Activated CD8-positive, alpha-beta T cell treated with anti-CD3 and anti-CD28 coated beads for 36 hours (primary cell): ENCODE measurements around the gene RDH13. TPM values are rescaled to one million over a fixed set of nuclear protein-coding genes. Genes with fewer than 3 reads are reported as not detected.

ENCODE experiments used
- ATAC-seq: fragments of 200-7000 bp; cut with Tn5 transposase; one replicate; pipeline ENCODE4 v1.10.0; 2021; ENCODE audit warnings: mild to moderate bottlenecking, moderate library complexity
- CTCF ChIA-PET: fragments of 350-600 bp; sonication (Branson Sonifier 250); formaldehyde crosslinking; loops from one replicate; lab custom pipeline; 2021; ENCODE audit warnings: antibody characterized with exemption; lab: Charles Lee
- POLR2A ChIA-PET: fragments of 350-600 bp; sonication (Branson Sonifier 250); formaldehyde crosslinking; loops from one replicate; lab custom pipeline; 2021; ENCODE audit warnings: antibody characterized with exemption; lab: Charles Lee
- DNase-seq: peaks from one replicate; pipeline ENCODE4 v3.0.0-alpha.2; 2020
- H3K27ac Mint-ChIP-seq: one replicate; pipeline ENCODE4 v1.8.0; 2021; ENCODE audit warnings: mild to moderate bottlenecking, mixed read lengths
- H3K27me3 Mint-ChIP-seq: one replicate; pipeline ENCODE4 v1.8.0; 2021; ENCODE audit warnings: mixed read lengths
- H3K36me3 Mint-ChIP-seq: one replicate; pipeline ENCODE4 v1.8.0; 2021; ENCODE audit warnings: low read depth, mixed read lengths
- H3K4me1 Mint-ChIP-seq: one replicate; pipeline ENCODE4 v1.8.0; 2021; ENCODE audit warnings: low read depth, mixed read lengths
- H3K4me3 Mint-ChIP-seq: one replicate; pipeline ENCODE4 v1.8.0; 2021; ENCODE audit warnings: mild to moderate bottlenecking, moderate library complexity, mixed read lengths
- H3K9me3 Mint-ChIP-seq: one replicate; pipeline ENCODE4 v1.8.0; 2021; ENCODE audit warnings: mixed read lengths
- CTCF ChIP-seq: fragments of 200-600 bp; IDR thresholded peaks from one replicate; pipeline ENCODE4 v1.8.0; 2022; ENCODE audit warnings: antibody characterized with exemption, mild to moderate bottlenecking
- intact Hi-C: fragments of 100-400 bp; cut with micrococcal nuclease; formaldehyde crosslinking; loops from one replicate; pipeline ENCODE4 v1.10.0; 2022
- total RNA-seq, 2 experiments: library from RNA; stranded (reverse); gene quantifications; one replicate each; pipeline ENCODE4 v1.2.3, GENCODE V29; 2021

Gene RDH13
- total RNA-seq, 2 experiments from 2014 or later, result 17.3 to 18.2 TPM

DNA sequence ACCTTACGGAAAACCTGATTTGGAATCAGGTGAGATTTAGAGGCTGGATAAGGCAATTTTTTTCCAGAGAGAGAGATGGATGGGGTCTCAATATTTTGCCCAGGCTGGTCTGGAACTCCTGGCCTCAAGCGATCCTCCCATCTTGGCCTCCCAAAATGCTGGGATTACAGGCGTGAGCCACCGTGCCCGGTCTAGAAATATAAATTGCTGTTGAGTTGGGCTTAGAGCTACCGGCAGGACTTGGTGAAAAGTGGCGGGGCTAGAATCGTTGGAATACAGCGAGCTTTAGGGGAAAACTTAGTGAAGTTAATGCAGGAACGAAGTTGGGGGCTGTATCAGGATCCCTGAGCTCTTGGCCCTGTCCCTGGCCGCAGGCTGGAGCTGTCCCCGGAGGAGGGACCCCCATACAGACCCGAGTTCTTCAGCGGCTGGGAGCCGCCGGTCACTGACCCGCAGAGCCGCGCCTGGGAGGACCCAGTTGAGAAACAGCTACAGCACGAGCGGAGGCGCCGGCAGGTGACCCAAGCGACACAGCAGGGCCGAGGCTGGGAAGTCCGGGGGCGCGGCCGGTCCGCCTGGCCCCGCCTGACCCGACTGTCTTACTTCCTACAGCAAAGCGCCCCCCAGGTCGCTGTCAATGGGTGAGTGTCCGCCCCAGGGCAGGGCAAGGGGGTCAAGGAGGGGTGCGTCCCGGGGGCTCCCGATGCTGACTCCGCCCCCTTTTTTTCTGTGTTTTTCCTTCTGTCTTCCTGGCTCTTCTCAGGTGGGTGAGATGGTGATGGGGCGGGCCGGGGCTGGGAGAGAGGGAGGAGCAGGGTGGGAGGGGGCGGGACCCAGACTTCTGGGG, 20.3 kb upstream of the RDH13 start:
- ChIA-PET POLR2A (interaction anchor here (0.6 to 0.7 kb wide), 2 partner anchors 38 to 566 kb away, joined by 3 read pairs; no protein-coding TSS in a partner anchor), CTCF (no interaction called here)
- intact Hi-C loops, result no loop called here
- peaks cover 29% of the 10 kb centered on the region for H3K4me1 Mint-ChIP-seq
- ATAC-seq (no peak), DNase-seq (no peak)
- H3K9me3 Mint-ChIP-seq, result no peaks in the 10 kb centered on the region
- H3K27ac Mint-ChIP-seq, result no peak overlapping the region
- H3K27me3 Mint-ChIP-seq, result peaks cover 65% of the 10 kb centered on the region
- no peak overlapping the region for H3K4me3 Mint-ChIP-seq
- peaks cover 2% of the 10 kb centered on the region for H3K36me3 Mint-ChIP-seq
- TF ChIP-seq CTCF, result no peak

- ChIA-PET CTCF (no interaction called here), POLR2A (interaction anchor here (1.3 kb wide), 1 partner anchor 555 kb away, joined by 3 read pairs; no protein-coding TSS in a partner anchor)
- DNase-seq (peak; percentile 71), ATAC-seq (no peak)
- Mint-ChIP-seq H3K36me3 (no peaks in the 10 kb centered on the region), H3K27ac (no peak overlapping the region), H3K9me3 (no peaks in the 10 kb centered on the region), H3K27me3 (peaks cover 57% of the 10 kb centered on the region), H3K4me3 (peak overlapping the region; percentile 46), H3K4me1 (peaks cover 19% of the 10 kb centered on the region)
- intact Hi-C loops, result no loop called here
- no peak for TF ChIP-seq CTCF
These were observed 19.3 kb upstream of the RDH13 start for GRCh38 chr19:55082020-55082851.

GRCh38 chr19:55081770-55082019, 18.7 kb upstream of the RDH13 start:
- DNase-seq (no peak), ATAC-seq (no peak)
- Mint-ChIP-seq H3K27ac (no peak overlapping the region), H3K4me3 (peak overlapping the region; percentile 62), H3K27me3 (peaks cover 55% of the 10 kb centered on the region), H3K36me3 (no peaks in the 10 kb centered on the region), H3K4me1 (peaks cover 19% of the 10 kb centered on the region), H3K9me3 (no peaks in the 10 kb centered on the region)
- intact Hi-C loops, result no loop called here
- no peak for TF ChIP-seq CTCF
- CTCF ChIA-PET, result no interaction called here
- POLR2A ChIA-PET, result interaction anchor here (1.3 kb wide), 1 partner anchor 555 kb away, joined by 3 read pairs; no protein-coding TSS in a partner anchor

- Mint-ChIP-seq H3K9me3 (no peaks in the 10 kb centered on the region), H3K4me3 (peak overlapping the region; percentile 62), H3K27me3 (peaks cover 58% of the 10 kb centered on the region), H3K27ac (no peak overlapping the region), H3K36me3 (no peaks in the 10 kb centered on the region), H3K4me1 (peaks cover 19% of the 10 kb centered on the region)
- no peak for TF ChIP-seq CTCF
- ChIA-PET POLR2A (interaction anchor here (1.3 to 2.2 kb wide), 2 partner anchors 18 to 556 kb away, joined by 3 to 13 read pairs; partner anchors contain the start of gene RDH13), CTCF (interaction anchor here (2.4 kb wide), 1 partner anchor 79 kb away, joined by 7 read pairs; no protein-coding TSS in a partner anchor)
- DNase-seq, result peak; percentile 94
- intact Hi-C loops, result no loop called here
- peak; percentile 82 for ATAC-seq
These were observed 18.2 kb upstream of the RDH13 start for GRCh38 chr19:55080968-55081769.
